GM12878 (cell line): ENCODE results near the gene OR2A1. TPM values are rescaled to one million over a fixed set of nuclear protein-coding genes. Genes with fewer than 3 reads are reported as not detected.
"Not testable (repeated sequence)": the region's sequence is repeated elsewhere in the genome, so short reads cannot be mapped to it uniquely, and the experiment has no call there.

Source experiments
- ATAC-seq: fragments of 200-7000 bp; cut with Tn5 transposase; 3 replicates; pipeline ENCODE4 v1.9.1; 2020; ENCODE audit warnings: mild to moderate bottlenecking, moderate library complexity
- BruUV-seq: library from RNA; stranded (reverse); fragments of 400-500 nt; replicated peaks from 2 replicates; lab custom pipeline; 2021; lab: Mats Ljungman, UMichigan
- CTCF ChIA-PET: fragments of 300-600 bp; sonication (Branson Sonifier 250); formaldehyde crosslinking; extraction: SDS; loops from one replicate; lab custom pipeline; 2021; ENCODE audit warnings: inconsistent platforms; lab: Yijun Ruan, JAX
- POLR2A ChIA-PET: fragments of 350-600 bp; formaldehyde crosslinking; extraction: SDS; loops from one replicate; lab custom pipeline; 2021; ENCODE audit warnings: inconsistent platforms; lab: Charles Lee
- RAD21 ChIA-PET: fragments of 300-600 bp; sonication (Branson Sonifier 250); formaldehyde crosslinking; loops from one replicate; lab custom pipeline; 2023; ENCODE audit warnings: antibody characterized with exemption; ENCODE audit not compliant: unreplicated experiment; lab: Charles Lee
- SMC1A ChIA-PET: fragments of 300-600 bp; sonication (Branson Sonifier 250); formaldehyde crosslinking; loops from one replicate; lab custom pipeline; 2023; ENCODE audit not compliant: unreplicated experiment, uncharacterized antibody; lab: Charles Lee
- DNase-seq: peaks from one replicate; pipeline ENCODE4 v3.0.0-alpha.2; 2011; ENCODE audit warnings: low read depth, low spot score
- FAIRE-seq: peaks from 3 replicates; lab custom pipeline; 2011; peaks lifted over from hg19 to GRCh38; lab: Jason Lieb, UNC
- H2AFZ ChIP-seq: 2 replicates; pipeline ENCODE4 v1.6.0; 2011; ENCODE audit warnings: low read depth, low read length, control low read depth; ENCODE audit not compliant: control insufficient read depth
- H3K27ac ChIP-seq: 2 replicates; pipeline ENCODE4 v1.5.1; 2011; ENCODE audit warnings: control low read depth; ENCODE audit not compliant: control insufficient read depth, insufficient read depth
- H3K27me3 ChIP-seq, 2 experiments: replicated peaks in 1 of 2; 2 replicates each; pipeline versions ENCODE4 v1.6.0 to v1.6.1; 2011; ENCODE audit warnings: low read length in 1 of 2; ENCODE audit not compliant: control insufficient read depth in 2 of 2, insufficient read depth in 2 of 2
- H3K36me3 ChIP-seq, 2 experiments: 2 replicates each; pipeline ENCODE4 v1.5.1; 2011; ENCODE audit warnings: low read length in 1 of 2; ENCODE audit not compliant: control insufficient read depth in 2 of 2, insufficient read depth in 2 of 2
- H3K4me1 ChIP-seq: 2 replicates; pipeline ENCODE4 v1.6.1; 2011; ENCODE audit warnings: mild to moderate bottlenecking, low read length, moderate library complexity, mixed read lengths; ENCODE audit not compliant: control insufficient read depth, insufficient read depth
- H3K4me2 ChIP-seq: 2 replicates; pipeline ENCODE4 v1.6.0; 2011; ENCODE audit warnings: control low read depth; ENCODE audit not compliant: control insufficient read depth, insufficient read depth
- H3K4me3 ChIP-seq: fragments of 200-600 bp; sonication (generic); 2 replicates; pipeline ENCODE4 v1.5.1; 2016
- H3K79me2 ChIP-seq: 2 replicates; pipeline ENCODE4 v1.6.0; 2011; ENCODE audit warnings: low read length; ENCODE audit not compliant: control insufficient read depth, insufficient read depth
- H3K9ac ChIP-seq: 2 replicates; pipeline ENCODE4 v1.8.0; 2011; ENCODE audit warnings: low read length, control low read depth, mixed read lengths; ENCODE audit not compliant: control insufficient read depth, insufficient read depth
- H3K9me3 ChIP-seq: replicated peaks from 3 replicates; pipeline ENCODE4 v1.5.1; 2011; ENCODE audit warnings: mild to moderate bottlenecking, low read length; ENCODE audit not compliant: control insufficient read depth, insufficient read depth
- H4K20me1 ChIP-seq: 2 replicates; pipeline ENCODE4 v1.6.0; 2011; ENCODE audit not compliant: control insufficient read depth, insufficient read depth
- WGBS: methylation state at CpG from one replicate; pipeline ENCODE4 v1.1.6; 2016; ENCODE audit warnings: low lambda C conversion rate; ENCODE audit not compliant: insufficient replicate concordance, insufficient coverage; ENCODE audit errors: missing lambda C conversion rate; 5-methylcytosine and 5-hydroxymethylcytosine counted together
- in situ Hi-C: fragments of 300-500 bp; cut with MboI; formaldehyde crosslinking; loops from 9 replicates; pipeline ENCODE4 v1.14.3; 2018; ENCODE audit warnings: mixed read lengths
- intact Hi-C: fragments of 100-400 bp; cut with micrococcal nuclease; formaldehyde crosslinking; loops from one replicate; pipeline ENCODE4 v1.14.2; 2022; ENCODE audit not compliant: unreplicated experiment
- polyA plus RNA-seq, 11 experiments: library from polyadenylated mRNA; depleted of rRNA in 4 of 11; unstranded in 6 of 11; stranded (reverse) in 5 of 11; fragments of >200 nt; fragmentation: Nextera tagmentation in 4 of 11; fragmentation: Illumina TruSeq in 1 of 11; extraction: Ambion mirVana in 4 of 11; extraction: Trizol in 1 of 11; gene quantifications; 1 replicate in 1 of 11; 2 replicates in 10 of 11; pipeline versions ENCODE4 v1.2.1 to v1.2.3, GENCODE V29; 2011 to 2016; ENCODE audit warnings: inconsistent platforms in 2 of 11, missing spikeins in 2 of 11, low read depth in 1 of 11
- total RNA-seq, 4 experiments: library from RNA; depleted of rRNA in 3 of 4; stranded (reverse); fragments of >200 nt in 3 of 4; fragmentation: Illumina TruSeq in 1 of 4; extraction: Trizol in 1 of 4; gene quantifications; 2 replicates each; pipeline versions ENCODE4 v1.2.1 to v1.2.3, GENCODE V29; 2013 to 2021

Gene OR2A1
- total and polyA plus RNA-seq, 10 of the 15 experiments (the other 5 are each of a cell fraction or from before 2014, with no cell fraction given) = 0.04 to 0.44 (median 0.05) TPM; not detected in 3

GRCh38 chr7:144293794-144294499, 18.3 kb upstream of the OR2A1 start:
- H3K79me2 ChIP-seq, in situ Hi-C loops, H3K4me3 ChIP-seq, BruUV-seq, H3K27ac ChIP-seq, SMC1A ChIA-PET, H3K36me3 ChIP-seq, H2AFZ ChIP-seq, intact Hi-C loops, H3K27me3 ChIP-seq, CTCF ChIA-PET, POLR2A ChIA-PET, FAIRE-seq, H3K9me3 ChIP-seq, H4K20me1 ChIP-seq, H3K4me2 ChIP-seq, H3K4me1 ChIP-seq, RAD21 ChIA-PET, H3K9ac ChIP-seq, DNase-seq: not testable (repeated sequence)
- peak; percentile 87 for ATAC-seq
- no CpG with 5 or more reads among the region's 60 CpGs for WGBS

DNA sequence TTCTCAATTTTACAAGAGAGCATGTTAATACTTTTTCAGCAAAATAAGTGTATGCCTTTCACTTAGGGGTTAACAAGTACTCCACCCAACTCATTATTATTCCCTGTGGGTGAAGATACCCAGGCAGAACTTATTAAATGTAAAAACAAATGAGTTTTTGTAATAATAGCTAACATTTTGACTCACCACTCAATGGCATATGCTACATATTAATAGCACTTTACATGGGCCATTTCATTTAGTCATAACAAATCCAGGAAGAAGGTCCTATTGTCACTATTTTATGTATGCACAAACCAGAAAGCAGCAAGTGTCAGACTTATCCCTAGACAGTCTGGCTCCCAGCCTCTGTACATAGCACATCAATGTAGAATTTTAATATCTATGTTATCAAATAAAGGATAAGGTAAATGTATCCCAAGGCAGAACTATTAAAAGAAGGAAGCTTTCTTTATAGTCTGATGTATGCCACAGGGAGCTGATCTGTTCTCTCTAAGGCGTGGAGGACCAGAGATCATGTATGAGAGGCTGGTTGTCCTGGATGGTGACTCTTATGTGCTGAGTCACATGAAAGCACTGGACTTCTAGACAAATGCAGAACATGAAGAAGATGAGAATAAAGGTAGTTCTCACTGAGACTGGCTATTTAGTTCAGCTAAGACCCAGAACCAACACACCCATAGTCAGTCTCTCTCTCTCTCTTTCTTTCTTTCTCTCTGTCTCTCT, 9.5 kb upstream of the OR2A1 start:
- H3K36me3 ChIP-seq, H3K79me2 ChIP-seq, BruUV-seq, POLR2A ChIA-PET, intact Hi-C loops, H3K4me3 ChIP-seq, H3K4me1 ChIP-seq, H3K9me3 ChIP-seq, H3K9ac ChIP-seq, in situ Hi-C loops, FAIRE-seq, H4K20me1 ChIP-seq, SMC1A ChIA-PET, RAD21 ChIA-PET, H3K4me2 ChIP-seq, CTCF ChIA-PET, DNase-seq, H3K27me3 ChIP-seq, H3K27ac ChIP-seq, H2AFZ ChIP-seq: not testable (repeated sequence)
- ATAC-seq = peak; percentile 25
- WGBS = no CpG with 5 or more reads among the region's 1 CpG

GRCh38 chr7:144303607-144304006, 8.6 kb upstream of the OR2A1 start:
- H3K27me3 ChIP-seq, RAD21 ChIA-PET, in situ Hi-C loops, H3K36me3 ChIP-seq, H3K4me1 ChIP-seq, FAIRE-seq, H3K4me3 ChIP-seq, H3K9me3 ChIP-seq, H3K79me2 ChIP-seq, H2AFZ ChIP-seq, intact Hi-C loops, ATAC-seq, DNase-seq, H3K9ac ChIP-seq, CTCF ChIA-PET, H3K4me2 ChIP-seq, H3K27ac ChIP-seq, POLR2A ChIA-PET, H4K20me1 ChIP-seq, BruUV-seq, SMC1A ChIA-PET: not testable (repeated sequence)
- no CpG with 5 or more reads among the region's 5 CpGs for WGBS

DNA sequence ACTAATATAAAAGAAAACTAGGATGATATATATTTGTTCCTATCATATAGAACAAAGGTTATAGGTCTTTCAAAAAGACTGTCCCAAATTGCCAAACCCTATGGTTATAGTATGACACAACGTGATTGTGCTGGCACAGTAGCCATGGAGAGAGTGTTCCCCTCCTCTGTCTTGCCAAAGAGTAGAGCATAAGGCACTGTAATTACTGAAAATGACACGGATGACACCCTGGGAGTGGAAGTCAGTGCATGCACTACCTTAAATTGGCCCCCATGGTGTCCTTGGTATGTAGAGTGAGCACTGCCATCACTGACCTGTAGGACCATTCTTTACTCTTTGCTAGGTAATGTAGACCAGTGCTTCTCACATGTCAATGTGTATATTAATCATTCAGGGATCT, 7.1 kb upstream of the OR2A1 start:
- H3K79me2 ChIP-seq, H3K36me3 ChIP-seq, H4K20me1 ChIP-seq, H3K4me1 ChIP-seq, RAD21 ChIA-PET, H2AFZ ChIP-seq, BruUV-seq, H3K4me2 ChIP-seq, H3K4me3 ChIP-seq, SMC1A ChIA-PET, DNase-seq, CTCF ChIA-PET, in situ Hi-C loops, FAIRE-seq, ATAC-seq, intact Hi-C loops, H3K9me3 ChIP-seq, POLR2A ChIA-PET, H3K9ac ChIP-seq, H3K27ac ChIP-seq, H3K27me3 ChIP-seq: not testable (repeated sequence)
- no CpG with 5 or more reads among the region's 2 CpGs for WGBS
